Measurements from ENCODE around the gene FOXO1.

GRCh38 chr13:40558656-40559055, 107.8 kb downstream of the FOXO1 start:
- TF ChIP-seq CTCF (conservative IDR thresholded peaks at IDR 0.05; ENCODE audit: low read depth in 2 of 2) = no peak
- TF ChIP-seq POLR2AphosphoS5 (IDR thresholded peaks at IDR 0.05; ENCODE audit: low read depth) = no peak
- no peak for TF ChIP-seq EZH2 (IDR thresholded peaks at IDR 0.05; ENCODE audit: low read depth, unreplicated experiment)
- TF ChIP-seq REST (IDR thresholded peaks at IDR 0.05; ENCODE audit: unreplicated experiment) = no peak
- TF ChIP-seq CREB1 (CRISPR knock-in tag; IDR thresholded peaks at IDR 0.05; ENCODE audit: low read depth) = no peak
